ENCODE data around the gene HIPK2. TPM values are rescaled to one million over a fixed set of nuclear protein-coding genes. Genes with fewer than 3 reads are reported as not detected.
"Not testable (repeated sequence)": the region's sequence is repeated elsewhere in the genome, so short reads cannot be mapped to it uniquely, and the experiment has no call there.

The HIPK2 gene
- total RNA-seq, 1 donor: 28.8 TPM

- TF ChIP-seq CTCF (IDR thresholded peaks at IDR 0.05; ENCODE audit: insufficient read depth, low read length): no peak
- DNase-seq (ENCODE audit: low read depth): no peak
- no peak overlapping the region for H3K4me3 ChIP-seq (ENCODE audit: low read depth, low read length)
Measured at GRCh38 chr7:139673762-139674161, 104.0 kb downstream of the HIPK2 start.

GRCh38 chr7:139673230-139673629 lies 104.6 kb downstream of the HIPK2 start:
- no peak for TF ChIP-seq CTCF (IDR thresholded peaks at IDR 0.05; ENCODE audit: insufficient read depth, low read length)
- no peak overlapping the region for H3K4me3 ChIP-seq (ENCODE audit: low read depth, low read length)
- no peak for DNase-seq (ENCODE audit: low read depth)

GRCh38 chr7:139671967-139672366 lies 105.8 kb downstream of the HIPK2 start:
- no peak overlapping the region for H3K4me3 ChIP-seq (ENCODE audit: low read depth, low read length)
- no peak for TF ChIP-seq CTCF (IDR thresholded peaks at IDR 0.05; ENCODE audit: insufficient read depth, low read length)
- DNase-seq (ENCODE audit: low read depth): no peak

GRCh38 chr7:139670662-139671061 lies 107.1 kb downstream of the HIPK2 start:
- H3K4me3 ChIP-seq (ENCODE audit: low read depth, low read length); DNase-seq (ENCODE audit: low read depth): not testable (repeated sequence)

GRCh38 chr7:139669106-139670061 lies 108.4 kb downstream of the HIPK2 start:
- TF ChIP-seq CTCF (IDR thresholded peaks at IDR 0.05; ENCODE audit: insufficient read depth, low read length): no peak

DNA sequence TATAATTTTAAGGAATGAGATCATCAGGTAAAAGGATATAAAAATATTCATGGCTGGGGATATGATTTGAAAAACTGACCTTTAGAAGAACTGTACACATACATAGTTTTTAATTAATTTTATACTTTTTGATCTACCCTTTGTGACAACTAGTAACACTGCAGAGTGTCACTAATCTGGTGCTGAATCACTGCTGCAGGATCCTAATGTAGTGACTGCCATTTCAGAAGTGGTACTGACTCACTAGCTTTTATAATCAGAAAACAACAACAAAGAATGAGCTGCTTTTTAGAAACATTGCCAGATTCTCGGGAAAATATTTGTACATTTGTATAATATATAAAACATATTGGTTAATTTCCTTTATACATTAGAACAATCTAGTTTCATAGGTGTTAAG lies 110.4 kb downstream of the HIPK2 start:
- TF ChIP-seq CTCF (IDR thresholded peaks at IDR 0.05; ENCODE audit: insufficient read depth, low read length): no peak

More at GRCh38 chr7:139669106-139670061, 108.4 kb downstream of the HIPK2 start:
- H3K4me3 ChIP-seq (ENCODE audit: low read depth, low read length): no peak overlapping the region
- no peak for DNase-seq (ENCODE audit: low read depth)

DNA sequence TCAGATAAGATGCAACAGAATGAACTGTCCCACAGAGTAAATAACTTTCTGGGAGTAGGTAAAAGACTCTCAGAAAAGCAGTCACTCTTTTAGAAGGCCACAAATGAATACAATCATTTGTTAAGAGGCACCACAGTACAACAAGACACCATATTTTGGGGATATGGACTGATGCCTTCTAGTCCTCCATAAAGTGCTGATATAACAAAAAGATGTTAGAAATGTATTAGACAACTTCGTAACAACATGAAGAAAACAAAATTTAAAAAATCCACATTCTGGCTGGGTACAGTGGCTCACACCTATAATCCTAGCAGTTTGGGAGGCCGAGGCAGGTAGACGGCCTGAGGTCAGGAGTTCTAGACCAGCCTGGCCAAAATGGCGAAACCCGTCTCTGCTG lies 111.3 kb downstream of the HIPK2 start:
- TF ChIP-seq CTCF (IDR thresholded peaks at IDR 0.05; ENCODE audit: insufficient read depth, low read length): no peak
- no peak overlapping the region for H3K4me3 ChIP-seq (ENCODE audit: low read depth, low read length)
- DNase-seq (ENCODE audit: low read depth): no peak

More for the DNA sequence above, 110.4 kb downstream of the HIPK2 start:
- no peak overlapping the region for H3K4me3 ChIP-seq (ENCODE audit: low read depth, low read length)
- DNase-seq (ENCODE audit: low read depth): no peak
